ENCODE data around the gene RBMS1.

The RBMS1 gene

GRCh38 chr2:160267022-160267421 lies 226.6 kb downstream of the RBMS1 start:
- no peak for TF ChIP-seq CTCF (IDR thresholded peaks at IDR 0.05; ENCODE audit: insufficient read depth, missing control alignments)
- DNase-seq (ENCODE audit: insufficient read length, low spot score) (no peak), FAIRE-seq (no peak)

GRCh38 chr2:160266037-160266551 lies 227.5 kb downstream of the RBMS1 start:
- no peak for FAIRE-seq
- no peak for DNase-seq (ENCODE audit: insufficient read length, low spot score)
- TF ChIP-seq CTCF (IDR thresholded peaks at IDR 0.05; ENCODE audit: insufficient read depth, missing control alignments): no peak

DNA sequence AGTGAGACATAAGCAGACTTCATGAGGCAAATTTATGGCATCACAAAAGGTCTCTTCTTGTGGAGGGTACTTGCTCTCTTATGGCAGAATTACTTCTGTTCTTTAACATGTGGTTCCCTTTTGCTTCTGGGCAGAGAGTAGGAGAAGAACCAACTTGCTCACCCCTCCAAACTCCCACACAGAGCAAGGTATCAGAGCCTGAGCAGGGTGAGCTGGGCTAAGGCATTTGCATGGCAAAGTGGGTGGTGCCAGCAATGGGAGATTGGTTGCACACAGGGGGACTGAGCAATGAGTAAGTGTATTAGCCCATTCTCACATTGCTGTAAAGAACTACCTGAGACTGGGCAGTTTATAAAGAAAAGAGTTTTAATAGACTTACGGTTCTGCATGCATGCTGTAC lies 229.3 kb downstream of the RBMS1 start:
- no peak for FAIRE-seq
- DNase-seq (ENCODE audit: insufficient read length, low spot score): no peak
- no peak for TF ChIP-seq CTCF (IDR thresholded peaks at IDR 0.05; ENCODE audit: insufficient read depth, missing control alignments)

GRCh38 chr2:160261732-160262131 lies 231.9 kb downstream of the RBMS1 start:
- DNase-seq (ENCODE audit: insufficient read length, low spot score): no peak
- no peak for TF ChIP-seq CTCF (IDR thresholded peaks at IDR 0.05; ENCODE audit: insufficient read depth, missing control alignments)
- no peak for FAIRE-seq

- TF ChIP-seq CTCF (IDR thresholded peaks at IDR 0.05; ENCODE audit: insufficient read depth, missing control alignments): no peak
- FAIRE-seq: no peak
- DNase-seq (ENCODE audit: insufficient read length, low spot score): no peak
These were observed 235.2 kb downstream of the RBMS1 start for GRCh38 chr2:160258492-160258805.

DNA sequence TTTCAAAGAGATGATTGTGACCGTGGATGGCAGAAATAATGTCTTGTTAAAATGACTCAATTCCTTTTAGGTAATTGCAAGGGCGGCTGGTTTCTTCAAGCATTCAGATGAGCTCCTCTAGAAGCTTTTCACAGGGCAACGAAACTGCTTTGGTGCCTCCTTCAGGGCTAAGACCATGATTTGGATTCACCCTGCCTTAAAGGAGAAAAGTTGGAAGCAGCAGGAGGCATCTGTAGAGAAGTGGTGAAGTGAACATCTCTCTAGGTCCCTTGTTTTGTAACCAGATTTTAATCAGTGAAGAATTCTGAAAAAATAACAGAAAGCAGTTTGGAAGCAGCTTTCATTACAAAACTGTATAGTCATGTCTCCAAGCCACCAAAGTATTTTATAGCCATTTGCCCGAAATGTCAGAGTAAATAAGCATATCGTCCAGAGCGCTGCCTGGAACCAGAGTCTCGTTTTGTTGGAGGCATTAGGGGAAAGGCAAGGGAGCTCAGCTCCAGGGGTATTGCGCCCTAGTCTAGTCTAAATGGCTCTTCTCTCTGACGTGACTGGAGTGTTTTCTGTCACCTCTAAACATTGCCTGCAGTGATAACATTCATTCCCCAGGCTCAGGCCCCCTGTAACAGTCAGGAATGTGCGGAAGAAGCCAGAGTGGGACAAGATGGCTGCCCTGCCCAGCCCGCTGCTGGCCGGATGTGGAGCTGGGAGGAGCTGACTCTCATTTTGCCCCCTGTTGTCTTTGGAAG lies 235.7 kb downstream of the RBMS1 start:
- no peak for TF ChIP-seq CTCF (IDR thresholded peaks at IDR 0.05; ENCODE audit: insufficient read depth, missing control alignments)
- FAIRE-seq (no peak), DNase-seq (ENCODE audit: insufficient read length, low spot score) (no peak)

DNA sequence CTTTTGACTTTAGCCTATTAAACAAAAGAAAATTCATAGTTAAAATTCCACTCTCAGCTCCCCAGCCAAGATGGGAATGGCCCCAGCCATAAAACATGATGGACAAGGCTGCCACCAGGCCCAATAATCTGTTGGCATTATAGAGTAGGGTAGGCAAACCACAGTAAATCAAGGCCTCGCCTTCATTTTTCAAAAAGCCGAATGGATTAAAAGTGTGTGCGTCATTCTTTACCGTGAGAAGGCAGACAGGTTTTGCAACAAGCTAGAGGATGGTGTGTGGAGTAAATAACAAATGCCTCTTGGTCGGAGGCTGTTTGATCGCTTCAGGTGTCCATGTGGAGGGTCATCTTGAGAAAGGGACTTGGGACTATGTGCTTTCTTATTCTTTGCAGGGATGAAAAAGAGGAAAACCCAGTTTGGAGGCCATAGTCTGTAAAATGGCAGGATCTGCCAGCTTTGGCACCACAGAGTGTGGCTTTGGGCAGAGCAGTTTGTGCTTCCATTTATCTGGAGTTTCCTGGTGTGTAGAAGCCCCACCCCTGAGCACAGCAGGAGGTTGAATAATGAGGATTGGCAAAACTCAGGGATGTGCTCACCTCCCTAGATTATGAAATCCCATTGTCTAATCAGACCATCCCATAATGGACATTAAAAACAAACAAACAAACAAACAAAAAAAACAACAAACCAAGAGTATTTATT lies 236.4 kb downstream of the RBMS1 start:
- TF ChIP-seq CTCF (IDR thresholded peaks at IDR 0.05; ENCODE audit: insufficient read depth, missing control alignments): no peak
- DNase-seq (ENCODE audit: insufficient read length, low spot score): no peak
- no peak for FAIRE-seq
